ENCODE measurements around the gene HOXA13. TPM values are rescaled to one million over a fixed set of nuclear protein-coding genes. Genes with fewer than 3 reads are reported as not detected.

Gene HOXA13
- total and polyA plus RNA-seq, 8 donors: 29.0 TPM; not detected in 7

GRCh38 chr7:27159266-27160144 is 40.4 kb downstream of the HOXA13 start:
- Histone ChIP-seq H3K9me3 (peaks cover 0 to 2% (median 0%) of the 10 kb centered on the region in 4 donors), H3K36me3 (no peaks in the 10 kb centered on the region), H3K27me3 (peaks cover 14 to 100% (median 91%) of the 10 kb centered on the region in 3 donors), H3K4me1 (peaks cover 7 to 56% (median 50%) of the 10 kb centered on the region in 4 donors), H3K4me3 (peak overlapping the region in 2 of 4 donors; percentile 61 to 67), H3K27ac (peak overlapping the region in 1 of 5 donors; percentile 99)
- no peak for DNase-seq
- WGBS, 5 donors: 50 to 59% (median 57%) methylated on average over 26 to 27 of the region's 27 CpGs
- intact Hi-C loops (cut with DNase I; ENCODE audit: low total_unique reads): loop anchor here (5.0 kb wide), 2 partner anchors 477 to 792 kb away; no protein-coding TSS in a partner anchor
- TF ChIP-seq POLR2A (IDR thresholded peaks at IDR 0.05): no peak
- TF ChIP-seq, protein P1, sequence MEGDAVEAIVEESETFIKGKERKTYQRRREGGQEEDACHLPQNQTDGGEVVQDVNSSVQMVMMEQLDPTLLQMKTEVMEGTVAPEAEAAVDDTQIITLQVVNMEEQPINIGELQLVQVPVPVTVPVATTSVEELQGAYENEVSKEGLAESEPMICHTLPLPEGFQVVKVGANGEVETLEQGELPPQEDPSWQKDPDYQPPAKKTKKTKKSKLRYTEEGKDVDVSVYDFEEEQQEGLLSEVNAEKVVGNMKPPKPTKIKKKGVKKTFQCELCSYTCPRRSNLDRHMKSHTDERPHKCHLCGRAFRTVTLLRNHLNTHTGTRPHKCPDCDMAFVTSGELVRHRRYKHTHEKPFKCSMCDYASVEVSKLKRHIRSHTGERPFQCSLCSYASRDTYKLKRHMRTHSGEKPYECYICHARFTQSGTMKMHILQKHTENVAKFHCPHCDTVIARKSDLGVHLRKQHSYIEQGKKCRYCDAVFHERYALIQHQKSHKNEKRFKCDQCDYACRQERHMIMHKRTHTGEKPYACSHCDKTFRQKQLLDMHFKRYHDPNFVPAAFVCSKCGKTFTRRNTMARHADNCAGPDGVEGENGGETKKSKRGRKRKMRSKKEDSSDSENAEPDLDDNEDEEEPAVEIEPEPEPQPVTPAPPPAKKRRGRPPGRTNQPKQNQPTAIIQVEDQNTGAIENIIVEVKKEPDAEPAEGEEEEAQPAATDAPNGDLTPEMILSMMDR (IDR thresholded peaks at IDR 0.05): no peak

DNA sequence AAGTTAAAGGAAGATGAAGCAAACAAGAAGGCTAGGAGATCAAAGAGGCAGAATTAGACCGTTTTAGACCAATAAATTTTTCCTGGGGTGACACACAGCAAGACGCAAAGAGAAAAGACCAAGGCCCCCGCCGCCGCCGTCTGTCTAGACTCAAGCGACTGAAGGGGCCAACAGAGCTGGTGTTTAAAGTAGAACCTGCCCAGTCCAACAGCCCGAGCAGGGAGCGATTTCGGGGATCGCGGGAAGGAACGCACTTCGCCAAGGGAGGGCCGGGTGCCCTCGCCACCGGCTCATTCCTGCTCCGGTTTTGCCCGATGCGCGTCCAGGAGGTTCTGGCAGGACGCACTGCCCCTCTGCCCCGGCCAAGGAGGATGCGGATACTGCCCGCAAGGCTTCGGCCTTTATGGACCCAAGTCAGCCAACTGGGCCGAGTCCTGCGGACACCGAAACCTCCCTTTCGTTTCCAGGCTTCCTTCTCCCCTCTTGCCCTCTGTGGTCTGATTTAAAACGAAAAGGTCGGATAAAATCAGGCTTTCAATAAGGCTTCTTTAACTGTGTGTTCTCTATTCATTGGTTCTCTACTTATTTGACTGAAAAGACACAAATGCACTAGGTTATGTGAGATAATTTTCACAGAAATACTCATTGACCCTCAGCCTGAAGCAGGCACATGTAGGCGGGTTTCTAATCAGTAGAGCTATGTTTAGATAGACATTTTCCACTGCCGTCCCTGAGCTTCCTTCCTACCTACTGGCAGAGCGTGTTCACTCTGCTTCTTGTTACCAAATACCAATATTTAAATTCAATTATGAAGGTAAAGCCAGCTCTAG is 41.2 kb downstream of the HOXA13 start:
- H3K9me3 ChIP-seq: no peaks in the 10 kb centered on the region
- peak overlapping the region in 1 of 4 donors; percentile 9 for H3K4me3 ChIP-seq
- TF ChIP-seq EP300 (IDR thresholded peaks at IDR 0.05) (no peak), POLR2AphosphoS5 (IDR thresholded peaks at IDR 0.05) (no peak), POLR2A (IDR thresholded peaks at IDR 0.05) (no peak)
- TF ChIP-seq, protein P1 (IDR thresholded peaks at IDR 0.05): no peak
- no peaks in the 10 kb centered on the region for H3K36me3 ChIP-seq
- peaks cover 8 to 100% (median 89%) of the 10 kb centered on the region in 3 donors for H3K27me3 ChIP-seq
- peak overlapping the region in 1 of 5 donors; percentile 99 for H3K27ac ChIP-seq
- no peak for DNase-seq
- peaks cover 7 to 59% (median 48%) of the 10 kb centered on the region in 4 donors for H3K4me1 ChIP-seq
- WGBS, 5 donors: 19 to 45% (median 30%) methylated on average over 35 of the region's 35 CpGs
- intact Hi-C loops (cut with DNase I; ENCODE audit: low total_unique reads): no loop called here

DNA sequence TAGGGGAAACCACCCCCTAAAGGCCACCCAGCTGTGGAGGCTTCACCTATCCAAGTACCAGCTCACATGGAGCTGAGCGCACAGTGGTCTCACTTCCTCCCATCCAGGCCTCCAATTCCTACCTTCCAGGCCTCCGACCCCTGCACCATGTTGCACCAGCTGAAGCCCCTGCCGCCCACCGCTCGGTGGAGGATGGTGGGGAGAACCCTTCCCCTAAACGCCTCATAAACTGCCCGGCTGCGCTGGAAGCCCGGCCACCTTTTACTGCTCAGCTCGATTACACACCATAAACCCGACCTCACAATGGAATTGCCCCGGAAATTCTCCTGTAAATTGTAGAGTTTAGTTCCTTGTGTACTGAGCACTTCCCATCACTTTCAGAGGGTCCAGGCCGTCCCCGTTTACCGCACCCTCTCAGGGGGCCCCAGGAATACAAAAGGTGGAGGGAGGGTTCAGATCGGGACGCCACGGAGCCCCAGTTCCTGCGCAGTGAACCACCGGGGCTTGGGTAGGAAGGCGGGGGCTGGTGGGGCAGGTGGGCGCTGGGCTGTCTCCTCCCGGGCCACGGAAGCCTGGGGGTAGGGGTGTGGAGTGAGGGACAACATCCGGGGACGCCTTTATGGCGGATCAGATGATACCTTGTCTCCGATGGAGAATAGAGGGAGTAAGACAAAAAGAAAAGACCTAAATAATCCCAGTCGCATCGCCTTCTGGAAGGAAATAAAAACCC is 42.0 kb downstream of the HOXA13 start:
- peak in 1 of 2 donors; percentile 11 for DNase-seq
- no peaks in the 10 kb centered on the region for H3K9me3 ChIP-seq
- no peak overlapping the region for H3K4me3 ChIP-seq
- H3K4me1 ChIP-seq: peaks cover 8 to 65% (median 48%) of the 10 kb centered on the region in 4 donors
- H3K27ac ChIP-seq: peak overlapping the region in 1 of 5 donors; percentile 99
- H3K27me3 ChIP-seq: peaks cover 8 to 100% (median 91%) of the 10 kb centered on the region in 3 donors
- 13 to 33% (median 24%) methylated on average over 30 of the region's 30 CpGs for WGBS, 5 donors
- no peaks in the 10 kb centered on the region for H3K36me3 ChIP-seq
- no peak for TF ChIP-seq EP300 (IDR thresholded peaks at IDR 0.05)
- TF ChIP-seq POLR2A (IDR thresholded peaks at IDR 0.05): no peak
- TF ChIP-seq, protein P1 (IDR thresholded peaks at IDR 0.05): no peak
- no peak for TF ChIP-seq POLR2AphosphoS5 (IDR thresholded peaks at IDR 0.05)
- intact Hi-C loops (cut with DNase I; ENCODE audit: low total_unique reads): no loop called here

Measured in stomach (tissue), 9 donors.